ENCODE results near the gene RHOJ. TPM values are rescaled to one million over a fixed set of nuclear protein-coding genes. Genes with fewer than 3 reads are reported as not detected.

The RHOJ gene
- polyA plus RNA-seq, 3 donors, result not detected

GRCh38 chr14:63203618-63204406 lies 431 bp upstream of the RHOJ start:
- Histone ChIP-seq H4K20me1 (ENCODE audit: insufficient read depth, low read length) (no peaks in the 10 kb centered on the region), H3K4me3 (replicated peaks in 1 of 3; ENCODE audit: low read depth in 2 of 3, low read length in 3 of 3) (no peak overlapping the region), H3K4me2 (replicated peaks; ENCODE audit: extremely low read depth, low read length, poor library complexity, severe bottlenecking) (peak overlapping the region; percentile 32), H3K27ac (ENCODE audit: low read depth in 1 of 2, low read length in 2 of 2) (no peak overlapping the region), H3K4me1 (ENCODE audit: control insufficient read depth in 1 of 2, insufficient read depth in 2 of 2, low read length in 2 of 2) (peaks cover 0 to 4% of the 10 kb centered on the region in 2 donors), H3K27me3 (ENCODE audit: control insufficient read depth in 2 of 2, insufficient read depth in 2 of 2, low read length in 2 of 2) (peaks cover 0 to 6% of the 10 kb centered on the region in 2 donors), H3K79me2 (ENCODE audit: insufficient read depth, low read length) (no peaks in the 10 kb centered on the region), H3K9me3 (replicated peaks in 1 of 2; ENCODE audit: control insufficient read depth in 1 of 2, insufficient read depth in 1 of 2, low read length in 2 of 2) (no peaks in the 10 kb centered on the region), H2AFZ (ENCODE audit: insufficient read depth, low read depth, low read length, poor library complexity, severe bottlenecking) (no peak overlapping the region), H3K36me3 (replicated peaks in 1 of 2; ENCODE audit: control insufficient read depth in 1 of 2, insufficient read depth in 2 of 2, low read length in 2 of 2) (no peaks in the 10 kb centered on the region), H3K9ac (ENCODE audit: insufficient read depth, low read length, poor library complexity, severe bottlenecking) (no peak overlapping the region)
- WGBS (ENCODE audit: insufficient coverage), result 0% methylated on average over 7 of the region's 11 CpGs
- no peak overlapping the region for H3K4me3 Mint-ChIP-seq
- H3K9me3 Mint-ChIP-seq, result peaks cover 0 to 2% (median 0%) of the 10 kb centered on the region in 7 donors
- H3K36me3 Mint-ChIP-seq, result no peaks in the 10 kb centered on the region
- TF ChIP-seq, protein P1, sequence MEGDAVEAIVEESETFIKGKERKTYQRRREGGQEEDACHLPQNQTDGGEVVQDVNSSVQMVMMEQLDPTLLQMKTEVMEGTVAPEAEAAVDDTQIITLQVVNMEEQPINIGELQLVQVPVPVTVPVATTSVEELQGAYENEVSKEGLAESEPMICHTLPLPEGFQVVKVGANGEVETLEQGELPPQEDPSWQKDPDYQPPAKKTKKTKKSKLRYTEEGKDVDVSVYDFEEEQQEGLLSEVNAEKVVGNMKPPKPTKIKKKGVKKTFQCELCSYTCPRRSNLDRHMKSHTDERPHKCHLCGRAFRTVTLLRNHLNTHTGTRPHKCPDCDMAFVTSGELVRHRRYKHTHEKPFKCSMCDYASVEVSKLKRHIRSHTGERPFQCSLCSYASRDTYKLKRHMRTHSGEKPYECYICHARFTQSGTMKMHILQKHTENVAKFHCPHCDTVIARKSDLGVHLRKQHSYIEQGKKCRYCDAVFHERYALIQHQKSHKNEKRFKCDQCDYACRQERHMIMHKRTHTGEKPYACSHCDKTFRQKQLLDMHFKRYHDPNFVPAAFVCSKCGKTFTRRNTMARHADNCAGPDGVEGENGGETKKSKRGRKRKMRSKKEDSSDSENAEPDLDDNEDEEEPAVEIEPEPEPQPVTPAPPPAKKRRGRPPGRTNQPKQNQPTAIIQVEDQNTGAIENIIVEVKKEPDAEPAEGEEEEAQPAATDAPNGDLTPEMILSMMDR (IDR thresholded peaks at IDR 0.05), result no peak
- DNase-seq, result no peak
- peaks cover 0 to 1% (median 0%) of the 10 kb centered on the region in 3 donors for H3K27me3 Mint-ChIP-seq (ENCODE audit: low read depth in 3 of 3)
- no peaks in the 10 kb centered on the region for H3K4me1 Mint-ChIP-seq
- no peak overlapping the region for H3K27ac Mint-ChIP-seq
- intact Hi-C loops (cut with micrococcal nuclease), result no loop called here

GRCh38 chr14:63205044-63205575 lies 867 bp downstream of the RHOJ start:
- Histone ChIP-seq H3K36me3 (replicated peaks in 1 of 2; ENCODE audit: control insufficient read depth in 1 of 2, insufficient read depth in 2 of 2, low read length in 2 of 2) (no peaks in the 10 kb centered on the region), H3K27ac (ENCODE audit: low read depth in 1 of 2, low read length in 2 of 2) (no peak overlapping the region), H3K27me3 (ENCODE audit: control insufficient read depth in 2 of 2, insufficient read depth in 2 of 2, low read length in 2 of 2) (peaks cover 0 to 6% of the 10 kb centered on the region in 2 donors), H3K4me3 (replicated peaks in 1 of 3; ENCODE audit: low read depth in 2 of 3, low read length in 3 of 3) (no peak overlapping the region), H3K9me3 (replicated peaks in 1 of 2; ENCODE audit: control insufficient read depth in 1 of 2, insufficient read depth in 1 of 2, low read length in 2 of 2) (no peaks in the 10 kb centered on the region), H2AFZ (ENCODE audit: insufficient read depth, low read depth, low read length, poor library complexity, severe bottlenecking) (no peak overlapping the region), H3K4me1 (ENCODE audit: control insufficient read depth in 1 of 2, insufficient read depth in 2 of 2, low read length in 2 of 2) (peaks cover 0 to 4% of the 10 kb centered on the region in 2 donors), H3K4me2 (replicated peaks; ENCODE audit: extremely low read depth, low read length, poor library complexity, severe bottlenecking) (no peak overlapping the region), H4K20me1 (ENCODE audit: insufficient read depth, low read length) (no peaks in the 10 kb centered on the region), H3K9ac (ENCODE audit: insufficient read depth, low read length, poor library complexity, severe bottlenecking) (no peak overlapping the region), H3K79me2 (ENCODE audit: insufficient read depth, low read length) (no peaks in the 10 kb centered on the region)
- intact Hi-C loops (cut with micrococcal nuclease), result no loop called here
- TF ChIP-seq, protein P1 (IDR thresholded peaks at IDR 0.05), result no peak
- Mint-ChIP-seq H3K9me3 (peaks cover 0 to 2% (median 0%) of the 10 kb centered on the region in 7 donors), H3K4me3 (no peak overlapping the region), H3K36me3 (no peaks in the 10 kb centered on the region), H3K4me1 (no peaks in the 10 kb centered on the region), H3K27ac (no peak overlapping the region), H3K27me3 (ENCODE audit: low read depth in 3 of 3) (peaks cover 0 to 4% (median 0%) of the 10 kb centered on the region in 3 donors)
- DNase-seq, result no peak
- 79% methylated on average over 3 of the region's 10 CpGs for WGBS (ENCODE audit: insufficient coverage)

All from CD14-positive monocyte (primary cell).